ENCODE measurements around the gene VAMP2.

Gene VAMP2

DNA sequence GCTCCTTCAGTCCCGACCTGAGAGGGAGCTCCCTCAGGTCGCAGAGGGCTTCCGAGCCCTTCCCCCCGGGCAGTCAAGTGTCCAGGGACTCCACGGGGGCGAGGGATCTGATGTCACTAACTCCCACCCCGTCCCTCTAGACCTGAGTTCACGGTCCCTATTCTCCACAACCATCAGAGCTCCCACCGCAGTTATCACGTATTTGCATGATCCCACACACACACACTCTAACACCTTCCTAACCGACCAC lies 6.8 kb downstream of the VAMP2 start:
- no CpG with 5 or more reads among the region's 11 CpGs for WGBS (ENCODE audit: extremely low coverage, insufficient coverage, insufficient read length)
- H3K14ac ChIP-seq (ENCODE audit: low read length) = no peak overlapping the region
- no peak overlapping the region for H3K4ac ChIP-seq (ENCODE audit: low read depth, low read length)
- peak overlapping the region; percentile 96 for H3K4me2 ChIP-seq (ENCODE audit: low read length)
- H3K36me3 ChIP-seq (ENCODE audit: control insufficient read depth in 1 of 2, insufficient read depth in 2 of 2, low read length in 2 of 2) = peaks cover 8 to 16% of the 10 kb centered on the region in 2 experiments
- no peaks in the 10 kb centered on the region for H3K9me3 ChIP-seq (ENCODE audit: insufficient read depth, low read depth, low read length)
- H4K12ac ChIP-seq (ENCODE audit: low read depth, low read length) = no peak overlapping the region
- peaks cover 13% of the 10 kb centered on the region for H3K79me1 ChIP-seq (ENCODE audit: low read length)
- H2AK5ac ChIP-seq (ENCODE audit: low read length) = no peak overlapping the region
- H3K18ac ChIP-seq (ENCODE audit: low read length) = no peak overlapping the region
- no peak overlapping the region for H3K23ac ChIP-seq (ENCODE audit: low read length)
- no peak overlapping the region for H2AFZ ChIP-seq (ENCODE audit: insufficient read depth, low read length, poor library complexity)
- peak overlapping the region; percentile 1 for H4K91ac ChIP-seq (ENCODE audit: low read depth, low read length)
- peaks cover 2% of the 10 kb centered on the region for H3K79me2 ChIP-seq (ENCODE audit: control insufficient read depth, insufficient read depth, low read length, poor library complexity)
- DNase-seq = no peak
- H3K9ac ChIP-seq (ENCODE audit: low read length) = peak overlapping the region; percentile 44
- peak overlapping the region; percentile 67 for H3K4me3 ChIP-seq (ENCODE audit: low read depth, low read length)
- no peaks in the 10 kb centered on the region for H3K27me3 ChIP-seq (ENCODE audit: insufficient read depth, low read length)
- no peak overlapping the region for H2BK120ac ChIP-seq (ENCODE audit: insufficient read depth, low read length, poor library complexity)
- no peak overlapping the region for H4K8ac ChIP-seq (ENCODE audit: low read depth, low read length)
- H2BK5ac ChIP-seq (ENCODE audit: low read depth, low read length, poor library complexity) = no peak overlapping the region
- no peak overlapping the region for H2BK12ac ChIP-seq (ENCODE audit: low read length)
- H3K4me1 ChIP-seq (ENCODE audit: control insufficient read depth in 1 of 2, insufficient read depth in 2 of 2, low read length in 2 of 2) = peaks cover 17 to 28% of the 10 kb centered on the region in 2 experiments
- no peak overlapping the region for H3K27ac ChIP-seq (ENCODE audit: low read depth, low read length)

DNA sequence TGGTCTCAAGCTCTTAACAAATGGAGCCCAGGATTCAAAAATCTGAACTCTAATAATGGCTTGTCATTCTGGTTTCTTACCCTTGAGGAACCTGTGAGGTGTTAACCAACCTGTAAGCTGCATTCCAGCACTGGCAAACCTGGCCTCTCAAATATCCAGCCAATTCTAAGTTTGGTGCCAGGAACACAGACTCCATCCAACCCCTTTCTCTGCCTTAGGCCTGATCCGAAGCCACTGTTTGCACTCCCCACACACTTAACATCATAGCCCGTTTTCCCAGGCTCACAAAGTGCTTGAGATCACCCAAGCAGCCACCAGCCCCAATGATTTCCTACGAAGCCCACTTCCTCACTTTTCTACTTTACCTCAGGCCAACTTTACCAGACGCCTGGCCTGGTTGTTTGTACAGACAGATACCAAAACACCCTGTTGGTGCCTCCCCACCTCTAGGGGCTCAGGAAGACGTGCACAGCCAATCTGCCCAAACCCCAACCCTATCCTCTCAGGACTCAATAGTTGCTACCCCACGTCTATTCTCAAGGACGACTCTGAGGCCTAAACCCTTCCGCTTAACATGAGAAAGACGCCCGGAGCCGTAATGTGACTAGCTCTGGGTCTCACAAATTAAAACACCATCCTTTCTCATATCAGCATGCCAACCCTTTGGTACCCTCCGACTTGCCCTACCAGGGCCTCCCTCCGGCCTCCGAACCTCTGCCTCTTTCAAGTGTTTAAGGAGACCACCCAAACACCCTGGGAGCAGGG lies 7.3 kb downstream of the VAMP2 start:
- WGBS (ENCODE audit: extremely low coverage, insufficient coverage, insufficient read length) = no CpG with 5 or more reads among the region's 14 CpGs
- H3K14ac ChIP-seq (ENCODE audit: low read length) = no peak overlapping the region
- H3K23ac ChIP-seq (ENCODE audit: low read length) = no peak overlapping the region
- no peak overlapping the region for H4K12ac ChIP-seq (ENCODE audit: low read depth, low read length)
- no peak overlapping the region for H3K4ac ChIP-seq (ENCODE audit: low read depth, low read length)
- no peak overlapping the region for H4K8ac ChIP-seq (ENCODE audit: low read depth, low read length)
- peak overlapping the region; percentile 67 for H3K4me3 ChIP-seq (ENCODE audit: low read depth, low read length)
- H2BK120ac ChIP-seq (ENCODE audit: insufficient read depth, low read length, poor library complexity) = no peak overlapping the region
- H2BK12ac ChIP-seq (ENCODE audit: low read length) = no peak overlapping the region
- H3K4me1 ChIP-seq (ENCODE audit: control insufficient read depth in 1 of 2, insufficient read depth in 2 of 2, low read length in 2 of 2) = peaks cover 22 to 32% of the 10 kb centered on the region in 2 experiments
- H3K79me1 ChIP-seq (ENCODE audit: low read length) = peaks cover 13% of the 10 kb centered on the region
- DNase-seq = no peak
- peaks cover 2% of the 10 kb centered on the region for H3K79me2 ChIP-seq (ENCODE audit: control insufficient read depth, insufficient read depth, low read length, poor library complexity)
- no peak overlapping the region for H2BK5ac ChIP-seq (ENCODE audit: low read depth, low read length, poor library complexity)
- H3K18ac ChIP-seq (ENCODE audit: low read length) = no peak overlapping the region
- no peak overlapping the region for H3K27ac ChIP-seq (ENCODE audit: low read depth, low read length)
- peak overlapping the region; percentile 96 for H3K4me2 ChIP-seq (ENCODE audit: low read length)
- H3K27me3 ChIP-seq (ENCODE audit: insufficient read depth, low read length) = no peaks in the 10 kb centered on the region
- peak overlapping the region; percentile 44 for H3K9ac ChIP-seq (ENCODE audit: low read length)
- no peak overlapping the region for H2AFZ ChIP-seq (ENCODE audit: insufficient read depth, low read length, poor library complexity)
- H2AK5ac ChIP-seq (ENCODE audit: low read length) = no peak overlapping the region
- peak overlapping the region; percentile 1 for H4K91ac ChIP-seq (ENCODE audit: low read depth, low read length)
- H3K9me3 ChIP-seq (ENCODE audit: insufficient read depth, low read depth, low read length) = no peaks in the 10 kb centered on the region
- H3K36me3 ChIP-seq (ENCODE audit: control insufficient read depth in 1 of 2, insufficient read depth in 2 of 2, low read length in 2 of 2) = peaks cover 6 to 13% of the 10 kb centered on the region in 2 experiments

DNA sequence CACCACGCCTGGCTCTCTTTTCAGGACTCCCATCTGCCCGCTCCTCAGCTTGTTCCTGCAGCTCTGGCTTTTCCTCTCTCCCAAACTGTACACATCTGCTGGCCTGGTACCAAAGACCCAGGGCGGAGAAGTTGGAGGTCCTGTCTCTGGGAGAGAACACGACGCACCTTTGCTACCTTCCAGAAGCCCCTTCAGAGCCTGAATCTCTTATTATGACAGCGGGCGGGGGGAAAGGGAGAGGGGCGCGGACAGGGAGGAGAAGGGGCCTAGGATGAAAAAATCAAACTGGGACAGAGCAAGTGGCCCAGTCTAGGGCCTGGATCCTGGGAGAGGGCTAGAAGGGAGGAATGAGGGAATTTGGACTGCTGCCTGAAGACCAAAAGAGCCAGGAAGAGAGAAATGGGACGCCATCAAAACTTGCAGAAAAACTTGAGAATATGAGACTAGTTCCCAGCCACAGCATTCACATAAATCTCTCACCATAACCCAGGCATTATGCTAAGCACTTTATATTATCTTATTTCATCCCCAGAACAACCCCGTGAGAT lies 8.1 kb downstream of the VAMP2 start:
- no peaks in the 10 kb centered on the region for H3K27me3 ChIP-seq (ENCODE audit: insufficient read depth, low read length)
- no peaks in the 10 kb centered on the region for H3K9me3 ChIP-seq (ENCODE audit: insufficient read depth, low read depth, low read length)
- peak overlapping the region; percentile 26 for H3K18ac ChIP-seq (ENCODE audit: low read length)
- H3K36me3 ChIP-seq (ENCODE audit: control insufficient read depth in 1 of 2, insufficient read depth in 2 of 2, low read length in 2 of 2) = peaks cover 10 to 14% of the 10 kb centered on the region in 2 experiments
- H2BK120ac ChIP-seq (ENCODE audit: insufficient read depth, low read length, poor library complexity) = no peak overlapping the region
- peak overlapping the region; percentile 73 for H3K4me2 ChIP-seq (ENCODE audit: low read length)
- no peak overlapping the region for H4K12ac ChIP-seq (ENCODE audit: low read depth, low read length)
- H4K8ac ChIP-seq (ENCODE audit: low read depth, low read length) = peak overlapping the region; percentile 64
- H2AFZ ChIP-seq (ENCODE audit: insufficient read depth, low read length, poor library complexity) = no peak overlapping the region
- H2BK12ac ChIP-seq (ENCODE audit: low read length) = peak overlapping the region; percentile 59
- H2BK5ac ChIP-seq (ENCODE audit: low read depth, low read length, poor library complexity) = peak overlapping the region; percentile 8
- no peak overlapping the region for H3K4ac ChIP-seq (ENCODE audit: low read depth, low read length)
- H3K4me3 ChIP-seq (ENCODE audit: low read depth, low read length) = peak overlapping the region; percentile 55
- H3K79me2 ChIP-seq (ENCODE audit: control insufficient read depth, insufficient read depth, low read length, poor library complexity) = peaks cover 2% of the 10 kb centered on the region
- peak overlapping the region; percentile 67 for H4K91ac ChIP-seq (ENCODE audit: low read depth, low read length)
- H3K9ac ChIP-seq (ENCODE audit: low read length) = no peak overlapping the region
- no peak for DNase-seq
- H3K79me1 ChIP-seq (ENCODE audit: low read length) = peaks cover 13% of the 10 kb centered on the region
- H3K23ac ChIP-seq (ENCODE audit: low read length) = no peak overlapping the region
- H3K4me1 ChIP-seq (ENCODE audit: control insufficient read depth in 1 of 2, insufficient read depth in 2 of 2, low read length in 2 of 2) = peaks cover 22 to 32% of the 10 kb centered on the region in 2 experiments
- no CpG with 5 or more reads among the region's 11 CpGs for WGBS (ENCODE audit: extremely low coverage, insufficient coverage, insufficient read length)
- H3K27ac ChIP-seq (ENCODE audit: low read depth, low read length) = no peak overlapping the region
- no peak overlapping the region for H2AK5ac ChIP-seq (ENCODE audit: low read length)
- H3K14ac ChIP-seq (ENCODE audit: low read length) = peak overlapping the region; percentile 14

DNA sequence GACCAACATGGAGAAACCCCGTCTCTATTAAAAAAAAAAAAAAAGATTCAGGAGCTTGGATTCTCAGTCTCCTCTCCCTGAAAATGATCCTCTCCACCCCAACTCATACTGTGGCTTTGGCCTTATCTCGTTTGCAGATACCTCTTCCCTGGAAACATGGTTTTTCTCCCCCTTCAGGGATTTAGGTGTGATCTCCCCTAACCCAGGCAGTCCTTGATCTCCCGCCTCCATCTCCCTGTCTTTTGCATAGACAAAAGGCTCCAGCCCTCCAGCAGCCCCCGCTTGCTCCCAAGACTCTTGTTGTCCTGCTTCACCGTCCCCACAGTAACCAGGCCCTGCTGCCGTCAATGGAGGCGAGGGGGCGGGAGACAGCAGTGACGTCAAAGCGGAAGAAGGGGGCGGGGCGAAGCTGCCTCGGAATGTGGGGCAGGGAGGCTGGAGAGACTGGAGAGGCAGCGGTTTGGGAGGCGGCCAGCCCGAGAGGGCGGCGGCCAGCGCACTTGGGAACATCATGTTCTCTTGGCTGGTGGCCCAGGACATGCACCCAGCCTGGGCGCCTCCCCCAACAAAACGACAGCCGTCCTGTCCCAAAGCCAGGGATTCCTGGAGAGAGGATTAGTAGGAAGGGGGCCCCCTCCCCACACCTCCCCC lies 8.7 kb downstream of the VAMP2 start:
- Histone ChIP-seq H3K9ac (ENCODE audit: low read length) (peak overlapping the region; percentile 6), H3K23ac (ENCODE audit: low read length) (no peak overlapping the region), H3K4me2 (ENCODE audit: low read length) (peak overlapping the region; percentile 73), H3K27ac (ENCODE audit: low read depth, low read length) (peak overlapping the region; percentile 35), H3K79me1 (ENCODE audit: low read length) (peaks cover 13% of the 10 kb centered on the region), H3K4me1 (ENCODE audit: control insufficient read depth in 1 of 2, insufficient read depth in 2 of 2, low read length in 2 of 2) (peaks cover 22 to 32% of the 10 kb centered on the region in 2 experiments), H2BK5ac (ENCODE audit: low read depth, low read length, poor library complexity) (peak overlapping the region; percentile 8), H2AK5ac (ENCODE audit: low read length) (peak overlapping the region; percentile 32), H4K91ac (ENCODE audit: low read depth, low read length) (peak overlapping the region; percentile 67), H3K4ac (ENCODE audit: low read depth, low read length) (peak overlapping the region; percentile 30), H3K14ac (ENCODE audit: low read length) (peak overlapping the region; percentile 49), H3K18ac (ENCODE audit: low read length) (peak overlapping the region; percentile 33), H3K36me3 (ENCODE audit: control insufficient read depth in 1 of 2, insufficient read depth in 2 of 2, low read length in 2 of 2) (peaks cover 10 to 15% of the 10 kb centered on the region in 2 experiments), H3K27me3 (ENCODE audit: insufficient read depth, low read length) (no peaks in the 10 kb centered on the region), H2BK120ac (ENCODE audit: insufficient read depth, low read length, poor library complexity) (peak overlapping the region; percentile 48), H2BK12ac (ENCODE audit: low read length) (peak overlapping the region; percentile 59), H3K79me2 (ENCODE audit: control insufficient read depth, insufficient read depth, low read length, poor library complexity) (peaks cover 2% of the 10 kb centered on the region), H4K8ac (ENCODE audit: low read depth, low read length) (peak overlapping the region; percentile 93), H3K4me3 (ENCODE audit: low read depth, low read length) (peak overlapping the region; percentile 55), H3K9me3 (ENCODE audit: insufficient read depth, low read depth, low read length) (no peaks in the 10 kb centered on the region), H4K12ac (ENCODE audit: low read depth, low read length) (peak overlapping the region; percentile 39), H2AFZ (ENCODE audit: insufficient read depth, low read length, poor library complexity) (peak overlapping the region; percentile 54)
- DNase-seq = peak; percentile 81 to 91
- no CpG with 5 or more reads among the region's 22 CpGs for WGBS (ENCODE audit: extremely low coverage, insufficient coverage, insufficient read length)
